ENCODE data around the gene CACNA2D3. TPM values are rescaled to one million over a fixed set of nuclear protein-coding genes. Genes with fewer than 3 reads are reported as not detected.

The CACNA2D3 gene
- total RNA-seq, 1 donor from 2014 or later: not detected

DNA sequence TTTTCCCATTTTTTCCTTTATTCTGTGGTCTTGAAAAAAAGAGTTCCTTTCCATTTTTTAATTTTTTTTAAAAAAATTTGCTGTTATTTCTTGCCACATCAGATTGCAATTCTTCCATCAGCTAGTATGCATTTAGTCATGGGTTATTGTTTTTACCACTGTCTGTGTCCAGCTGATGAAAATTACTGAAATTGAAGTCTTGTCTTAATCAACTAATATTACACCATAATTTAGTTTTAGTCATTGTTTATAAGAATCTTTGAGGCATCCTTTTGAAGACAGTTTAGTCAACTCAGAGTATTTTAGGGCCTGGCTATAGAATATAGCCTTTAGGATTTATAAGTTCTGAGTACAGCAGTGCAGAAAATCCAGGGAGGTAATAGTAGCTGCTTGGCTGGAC, 633.4 kb downstream of the CACNA2D3 start:
- Histone ChIP-seq H3K4me1 (no peaks in the 10 kb centered on the region), H3K27me3 (no peaks in the 10 kb centered on the region), H3F3A (ENCODE audit: low read depth) (no peaks in the 10 kb centered on the region), H2AFZ (replicated peaks) (no peak overlapping the region), H3K9ac (no peak overlapping the region), H4K20me1 (ENCODE audit: low read depth) (no peaks in the 10 kb centered on the region), H3K4me3 (no peak overlapping the region), H3K36me3 (no peaks in the 10 kb centered on the region), H3K9me3 (ENCODE audit: low read depth) (no peaks in the 10 kb centered on the region), H3K4me2 (no peak overlapping the region), H3K79me2 (ENCODE audit: low read depth) (no peaks in the 10 kb centered on the region), H3K27ac (no peak overlapping the region)
- peaks cover 7% of the 10 kb centered on the region for H3K4me1 Mint-ChIP-seq
- no peak for DNase-seq (ENCODE audit: low spot score)
- peaks cover 2% of the 10 kb centered on the region for H3K36me3 Mint-ChIP-seq
- TF ChIP-seq CTCF (IDR thresholded peaks at IDR 0.05): no peak
- no peak for TF ChIP-seq EZH2 (IDR thresholded peaks at IDR 0.05)
- TF ChIP-seq EZH2phosphoT487 (IDR thresholded peaks at IDR 0.05): no peak
- H3K9me3 Mint-ChIP-seq: no peaks in the 10 kb centered on the region
- no peak overlapping the region for H3K4me3 Mint-ChIP-seq
- no peaks in the 10 kb centered on the region for H3K27me3 Mint-ChIP-seq (ENCODE audit: insufficient read depth, low read depth)
- no peak overlapping the region for H3K27ac Mint-ChIP-seq

DNA sequence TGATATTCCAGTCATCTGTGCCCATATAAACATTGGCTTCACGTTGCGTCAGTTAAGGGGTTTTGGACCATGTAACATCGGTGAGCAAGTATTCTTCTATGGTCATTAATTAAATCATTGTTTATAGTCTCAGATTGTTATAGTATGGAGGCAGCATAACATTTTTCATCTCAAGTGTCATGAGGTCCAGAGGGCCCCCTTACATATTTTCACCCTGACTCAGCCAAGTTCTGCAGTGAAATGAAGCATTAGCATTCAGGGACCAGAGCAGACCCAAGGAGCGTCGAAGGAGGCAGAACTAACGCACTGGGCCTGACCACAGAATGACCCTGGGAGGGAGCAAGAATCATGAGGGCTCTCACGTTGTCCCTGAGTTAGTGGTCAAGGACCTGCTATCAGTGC, 634.0 kb downstream of the CACNA2D3 start:
- TF ChIP-seq EZH2phosphoT487 (IDR thresholded peaks at IDR 0.05) (no peak), CTCF (IDR thresholded peaks at IDR 0.05) (no peak), EZH2 (IDR thresholded peaks at IDR 0.05) (no peak)
- Histone ChIP-seq H4K20me1 (ENCODE audit: low read depth) (no peaks in the 10 kb centered on the region), H3F3A (ENCODE audit: low read depth) (no peaks in the 10 kb centered on the region), H3K4me2 (no peak overlapping the region), H3K27ac (no peak overlapping the region), H3K4me1 (no peaks in the 10 kb centered on the region), H3K4me3 (no peak overlapping the region), H2AFZ (replicated peaks) (no peak overlapping the region), H3K27me3 (no peaks in the 10 kb centered on the region), H3K9me3 (ENCODE audit: low read depth) (no peaks in the 10 kb centered on the region), H3K9ac (no peak overlapping the region), H3K79me2 (ENCODE audit: low read depth) (no peaks in the 10 kb centered on the region), H3K36me3 (no peaks in the 10 kb centered on the region)
- no peak for DNase-seq (ENCODE audit: low spot score)
- Mint-ChIP-seq H3K27me3 (ENCODE audit: insufficient read depth, low read depth) (peaks cover 3% of the 10 kb centered on the region), H3K36me3 (peaks cover 2% of the 10 kb centered on the region), H3K27ac (peak overlapping the region; percentile 52), H3K4me3 (no peak overlapping the region), H3K9me3 (no peaks in the 10 kb centered on the region), H3K4me1 (peaks cover 7% of the 10 kb centered on the region)

GRCh38 chr3:54758461-54758860, 636.1 kb downstream of the CACNA2D3 start:
- no peak overlapping the region for H3K4me2 ChIP-seq
- H3K9ac ChIP-seq: no peak overlapping the region
- no peaks in the 10 kb centered on the region for H3K4me1 ChIP-seq
- H4K20me1 ChIP-seq (ENCODE audit: low read depth): no peaks in the 10 kb centered on the region
- Mint-ChIP-seq H3K4me3 (no peak overlapping the region), H3K27me3 (ENCODE audit: insufficient read depth, low read depth) (peaks cover 4% of the 10 kb centered on the region), H3K36me3 (no peaks in the 10 kb centered on the region), H3K27ac (no peak overlapping the region), H3K4me1 (peaks cover 7% of the 10 kb centered on the region), H3K9me3 (no peaks in the 10 kb centered on the region)
- no peaks in the 10 kb centered on the region for H3K79me2 ChIP-seq (ENCODE audit: low read depth)
- H3K36me3 ChIP-seq: no peaks in the 10 kb centered on the region
- H3K27ac ChIP-seq: no peak overlapping the region
- no peak for DNase-seq (ENCODE audit: low spot score)
- H3F3A ChIP-seq (ENCODE audit: low read depth): no peaks in the 10 kb centered on the region
- TF ChIP-seq EZH2 (IDR thresholded peaks at IDR 0.05) (no peak), EZH2phosphoT487 (IDR thresholded peaks at IDR 0.05) (no peak), CTCF (IDR thresholded peaks at IDR 0.05) (no peak)
- no peaks in the 10 kb centered on the region for H3K27me3 ChIP-seq
- no peak overlapping the region for H3K4me3 ChIP-seq
- no peaks in the 10 kb centered on the region for H3K9me3 ChIP-seq (ENCODE audit: low read depth)
- H2AFZ ChIP-seq (replicated peaks): no peak overlapping the region
